PC-3 (cell line): ENCODE measurements around the gene PDXK.

Experiments used
- CTCF ChIP-seq: fragments of 300-600 bp; sonication (generic); conservative IDR thresholded peaks from 2 replicates; pipeline ENCODE4 v1.5.1; 2017; ENCODE audit warnings: antibody characterized with exemption, low read depth, mild to moderate bottlenecking, low read length
- EZH2 ChIP-seq: fragments of 300-600 bp; sonication (generic); IDR thresholded peaks from one replicate; pipeline ENCODE4 v1.6.1; 2017; ENCODE audit warnings: antibody characterized with exemption, mild to moderate bottlenecking, low read length; ENCODE audit not compliant: unreplicated experiment

- TF ChIP-seq CTCF (no peak), EZH2 (no peak)
Measured at GRCh38 chr21:43745772-43746517, 27.0 kb downstream of the PDXK start.
